Ramos (cell line): Measurements from ENCODE around the gene TAOK2.

Source experiments
- in situ Hi-C: fragments of 300-500 bp; cut with MboI; formaldehyde crosslinking; loops from one replicate; pipeline ENCODE4 v1.14.3; 2022; ENCODE audit warnings: low sequenced_read_pairs; ENCODE audit not compliant: unreplicated experiment

The TAOK2 gene

GRCh38 chr16:30016555-30017276 lies 43.0 kb downstream of the TAOK2 start:
- in situ Hi-C loops = loop anchor here (25.0 kb wide), 1 partner anchor 179 kb away; no protein-coding TSS in a partner anchor

GRCh38 chr16:30017277-30017656 lies 43.6 kb downstream of the TAOK2 start:
- in situ Hi-C loops = loop anchor here (25.0 kb wide), 1 partner anchor 180 kb away; no protein-coding TSS in a partner anchor

- in situ Hi-C loops = loop anchor here (25.0 kb wide), 1 partner anchor 181 kb away; no protein-coding TSS in a partner anchor
Measured at GRCh38 chr16:30017937-30018336, 44.3 kb downstream of the TAOK2 start.

- in situ Hi-C loops = loop anchor here (25.0 kb wide), 1 partner anchor 181 kb away; no protein-coding TSS in a partner anchor
Measured at GRCh38 chr16:30018731-30019158, 45.1 kb downstream of the TAOK2 start.

- in situ Hi-C loops = loop anchor here (5.0 to 25.0 kb wide), 2 partner anchors 186 to 326 kb away; no protein-coding TSS in a partner anchor
Measured at GRCh38 chr16:30022887-30023286, 49.2 kb downstream of the TAOK2 start, which contains the start of gene C16orf92. C16orf92 (plus strand) TSS chr16:30023198; CDS start chr16:30023341, 143 bp downstream.

- in situ Hi-C loops = loop anchor here (5.0 to 25.0 kb wide), 2 partner anchors 186 to 326 kb away; no protein-coding TSS in a partner anchor
Measured at GRCh38 chr16:30023586-30023985, 49.9 kb downstream of the TAOK2 start.

- in situ Hi-C loops = loop anchor here (5.0 to 25.0 kb wide), 2 partner anchors 187 to 327 kb away; no protein-coding TSS in a partner anchor
Measured at GRCh38 chr16:30024451-30024850, 50.8 kb downstream of the TAOK2 start.

- in situ Hi-C loops = no loop called here
Measured at GRCh38 chr16:30025156-30025555, 51.5 kb downstream of the TAOK2 start.

- in situ Hi-C loops = no loop called here
Measured at GRCh38 chr16:30025574-30025973, 51.9 kb downstream of the TAOK2 start.

- in situ Hi-C loops = no loop called here
Measured at GRCh38 chr16:30026449-30026848, 52.8 kb downstream of the TAOK2 start.

GRCh38 chr16:30027588-30028437 lies 54.1 kb downstream of the TAOK2 start:
- in situ Hi-C loops = no loop called here

- in situ Hi-C loops = no loop called here
Measured at GRCh38 chr16:30028438-30029076, 54.9 kb downstream of the TAOK2 start.

GRCh38 chr16:30030011-30030685 lies 56.5 kb downstream of the TAOK2 start:
- in situ Hi-C loops = no loop called here

- in situ Hi-C loops = no loop called here
Measured at GRCh38 chr16:30030841-30031413, 57.3 kb downstream of the TAOK2 start, which contains the start of gene TLCD3B. TLCD3B (minus strand) TSS chr16:30031271; CDS start chr16:30030527, 744 bp downstream.

GRCh38 chr16:30031477-30031918 lies 57.8 kb downstream of the TAOK2 start:
- in situ Hi-C loops = no loop called here

GRCh38 chr16:30032083-30032819 lies 58.6 kb downstream of the TAOK2 start:
- in situ Hi-C loops = no loop called here

- in situ Hi-C loops = no loop called here
Measured at GRCh38 chr16:30033270-30033669, 59.6 kb downstream of the TAOK2 start.

- in situ Hi-C loops = no loop called here
Measured at GRCh38 chr16:30040221-30040620, 66.6 kb downstream of the TAOK2 start.
